ENCODE measurements around the gene NFX1. TPM values are rescaled to one million over a fixed set of nuclear protein-coding genes. Genes with fewer than 3 reads are reported as not detected.

The NFX1 gene
- total and polyA plus RNA-seq, 9 of the 15 experiments (the other 6 are each of a cell fraction or from before 2014, with no cell fraction given): 8.8 to 38.9 (median 26.8) TPM

GRCh38 chr9:33263131-33264002 is 26.9 kb upstream of the NFX1 start (continued):
- TF ChIP-seq ZBTB2 (IDR thresholded peaks at IDR 0.05) (0 out of 2 replicates have a peak, but pooled peaks have one; percentile 16), VEZF1 (CRISPR knock-in tag; IDR thresholded peaks at IDR 0.05) (no peak), SPI1 (IDR thresholded peaks at IDR 0.05; ENCODE audit: borderline replicate concordance, low read depth, low read length) (no peak), RBFOX2 (IDR thresholded peaks at IDR 0.05; ENCODE audit: low read depth, low read length) (no peak), HES1 (IDR thresholded peaks at IDR 0.05; ENCODE audit: low read depth) (no peak), IRF9 (tag; IDR thresholded peaks at IDR 0.05) (no peak), L3MBTL2 (IDR thresholded peaks at IDR 0.05) (no peak), TCF7 (IDR thresholded peaks at IDR 0.05; ENCODE audit: borderline replicate concordance) (no peak), ZFP91 (CRISPR knock-in tag; IDR thresholded peaks at IDR 0.05) (no peak), ID3 (CRISPR knock-in tag; IDR thresholded peaks at IDR 0.05) (no peak), ID3 (tag; IDR thresholded peaks at IDR 0.05) (no peak), ZBTB33 (CRISPR knock-in tag; IDR thresholded peaks at IDR 0.05) (no peak), MNT (conservative IDR thresholded peaks at IDR 0.05) (peak in 1 of 2 experiments; percentile 55; a peak in 1 of 4 replicates)

Data from K562 (cell line).